Sigmoid colon (tissue), 7 donors: ENCODE data around the gene IGFBP3. TPM values are rescaled to one million over a fixed set of nuclear protein-coding genes. Genes with fewer than 3 reads are reported as not detected.
A peak's percentile ranks its signal among the peaks of the same experiment; 100 is the strongest.

Experiments
- DNase-seq: peaks from one replicate; pipeline ENCODE4 v3.0.0-alpha.2; 2019
- H3K27ac ChIP-seq, 4 donors: fragments of 200-600 bp; sonication (generic); one replicate each; pipeline ENCODE4 v1.5.1; 2016 to 2019; ENCODE audit warnings: mild to moderate bottlenecking in 1 of 4
- H3K27me3 ChIP-seq, 3 donors: fragments of 200-600 bp; sonication (generic); one replicate each; pipeline ENCODE4 v1.5.1; 2019; ENCODE audit warnings: mild to moderate bottlenecking in 1 of 3
- H3K36me3 ChIP-seq, 4 donors: fragments of 200-600 bp; sonication (generic); one replicate each; pipeline ENCODE4 v1.5.1; 2016 to 2019
- H3K4me1 ChIP-seq, 4 donors: fragments of 200-600 bp; sonication (generic); one replicate each; pipeline ENCODE4 v1.5.1; 2017 to 2019
- H3K4me3 ChIP-seq, 4 donors: fragments of 200-600 bp; sonication (generic); one replicate each; pipeline ENCODE4 v1.5.1; 2017 to 2019; ENCODE audit warnings: mild to moderate bottlenecking in 2 of 4, moderate library complexity in 1 of 4
- H3K9me3 ChIP-seq, 4 donors: fragments of 200-600 bp in 3 of 4; sonication (generic) in 3 of 4; one replicate each; pipeline versions ENCODE4 v1.5.1 to v1.6.1; 2013 to 2019
- EP300 ChIP-seq, 4 donors: sonication (generic); formaldehyde crosslinking; IDR thresholded peaks; one replicate each; pipeline ENCODE4 v1.6.1; 2017; ENCODE audit warnings: antibody characterized with exemption in 4 of 4
- POLR2A ChIP-seq, 2 donors: fragments of 450-650 bp; IDR thresholded peaks; one replicate each; pipeline ENCODE4 v1.6.1; 2016; ENCODE audit warnings: antibody characterized with exemption in 2 of 2, mild to moderate bottlenecking in 2 of 2, moderate library complexity in 2 of 2
- POLR2AphosphoS5 ChIP-seq, 4 donors: sonication (generic); formaldehyde crosslinking; IDR thresholded peaks; one replicate each; pipeline ENCODE4 v1.6.1; 2017; ENCODE audit warnings: antibody characterized with exemption in 4 of 4
- WGBS, 2 donors: extraction: QIAGEN DNeasy Blood & Tissue Kit; methylation state at CpG; one replicate each; pipeline ENCODE4 v1.1.7; 2013; 5-methylcytosine and 5-hydroxymethylcytosine counted together
- intact Hi-C: fragments of 100-400 bp; cut with DNase I; formaldehyde crosslinking; loops from one replicate; pipeline ENCODE4 v1.15.1; 2023
- polyA plus RNA-seq, 3 donors: library from polyadenylated mRNA; stranded (reverse); fragments of 200-250 nt; gene quantifications; one replicate each; pipeline ENCODE4 v1.2.3, GENCODE V29; 2013
- total RNA-seq, 4 donors: library from RNA; depleted of rRNA; stranded (reverse); fragments of >200 nt; gene quantifications; one replicate each; pipeline ENCODE4 v1.1.0, GENCODE V29; 2016
- TF ChIP-seq, protein P1 (sequence below), 4 experiments: fragments of 450-650 bp in 3 of 4; fragments of 200-600 bp in 1 of 4; IDR thresholded peaks; one replicate each; pipeline ENCODE4 v1.5.1; 2016 to 2019; ENCODE audit warnings: antibody characterized with exemption in 4 of 4, mild to moderate bottlenecking in 3 of 4, moderate library complexity in 2 of 4
- donor health status: healthy with polysubstance abuse.
- donor health status: Bipolar disorder and iron deficiency.
- donor health status: healthy.

Gene IGFBP3
- total and polyA plus RNA-seq, 7 donors: 4.8 to 330 (median 54.0) TPM

DNA sequence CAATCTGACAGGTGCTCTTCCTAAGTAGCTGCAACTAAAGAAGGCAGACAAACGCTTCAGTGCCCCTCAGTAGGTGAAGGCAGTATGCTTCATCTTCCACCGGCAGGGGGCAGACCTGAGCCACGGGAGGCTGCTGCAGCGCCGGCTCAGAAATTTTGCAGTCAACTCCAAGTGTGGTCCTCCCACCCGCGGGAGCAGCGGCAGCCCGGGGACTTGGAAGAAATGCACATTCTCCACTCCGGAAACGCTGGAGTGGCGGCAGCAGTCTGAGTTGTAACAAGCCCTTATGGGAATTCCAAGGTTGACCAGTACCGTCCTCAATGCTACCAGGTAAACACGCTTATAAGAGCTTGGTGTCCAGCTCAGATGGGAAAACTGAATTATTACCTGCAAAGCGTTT, 3.4 kb downstream of the IGFBP3 start:
- TF ChIP-seq POLR2A (IDR thresholded peaks at IDR 0.05): no peak
- TF ChIP-seq EP300 (IDR thresholded peaks at IDR 0.05): no peak
- no peak for TF ChIP-seq POLR2AphosphoS5 (IDR thresholded peaks at IDR 0.05)
- TF ChIP-seq, protein P1, sequence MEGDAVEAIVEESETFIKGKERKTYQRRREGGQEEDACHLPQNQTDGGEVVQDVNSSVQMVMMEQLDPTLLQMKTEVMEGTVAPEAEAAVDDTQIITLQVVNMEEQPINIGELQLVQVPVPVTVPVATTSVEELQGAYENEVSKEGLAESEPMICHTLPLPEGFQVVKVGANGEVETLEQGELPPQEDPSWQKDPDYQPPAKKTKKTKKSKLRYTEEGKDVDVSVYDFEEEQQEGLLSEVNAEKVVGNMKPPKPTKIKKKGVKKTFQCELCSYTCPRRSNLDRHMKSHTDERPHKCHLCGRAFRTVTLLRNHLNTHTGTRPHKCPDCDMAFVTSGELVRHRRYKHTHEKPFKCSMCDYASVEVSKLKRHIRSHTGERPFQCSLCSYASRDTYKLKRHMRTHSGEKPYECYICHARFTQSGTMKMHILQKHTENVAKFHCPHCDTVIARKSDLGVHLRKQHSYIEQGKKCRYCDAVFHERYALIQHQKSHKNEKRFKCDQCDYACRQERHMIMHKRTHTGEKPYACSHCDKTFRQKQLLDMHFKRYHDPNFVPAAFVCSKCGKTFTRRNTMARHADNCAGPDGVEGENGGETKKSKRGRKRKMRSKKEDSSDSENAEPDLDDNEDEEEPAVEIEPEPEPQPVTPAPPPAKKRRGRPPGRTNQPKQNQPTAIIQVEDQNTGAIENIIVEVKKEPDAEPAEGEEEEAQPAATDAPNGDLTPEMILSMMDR (IDR thresholded peaks at IDR 0.05): peak; percentile 63 to 93 (median 78)
- H3K27ac ChIP-seq: peak overlapping the region in 1 of 4 donors; percentile 81
- H3K4me1 ChIP-seq: peaks cover 0 to 54% (median 47%) of the 10 kb centered on the region in 4 donors
- H3K36me3 ChIP-seq: peaks cover 0 to 30% (median 11%) of the 10 kb centered on the region in 4 donors
- peak; percentile 87 for DNase-seq
- H3K9me3 ChIP-seq: no peaks in the 10 kb centered on the region
- peak overlapping the region in 3 of 4 donors; percentile 13 to 66 (median 56) for H3K4me3 ChIP-seq
- H3K27me3 ChIP-seq: peaks cover 6 to 38% (median 12%) of the 10 kb centered on the region in 3 donors
- WGBS, 2 donors: 5 to 8% methylated on average over 15 of the region's 15 CpGs
- intact Hi-C loops: no loop called here

DNA sequence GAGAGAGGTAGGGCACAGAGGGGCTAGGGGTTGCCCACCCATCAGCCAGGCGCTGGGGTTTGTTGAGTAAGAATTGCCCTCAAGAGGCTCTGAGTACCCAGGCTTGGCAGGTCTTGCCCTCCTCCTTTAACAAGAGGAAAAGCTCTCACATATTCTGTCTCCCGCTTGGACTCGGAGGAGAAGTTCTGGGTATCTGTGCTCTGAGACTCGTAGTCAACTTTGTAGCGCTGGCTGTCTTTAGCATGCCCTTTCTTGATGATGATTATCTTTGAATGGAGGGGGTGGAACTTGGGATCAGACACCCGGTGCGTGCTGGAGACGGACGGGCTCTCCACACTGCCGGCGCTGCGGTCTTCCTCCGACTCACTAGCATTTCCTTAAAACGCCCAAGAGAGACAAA, 4.0 kb downstream of the IGFBP3 start:
- intact Hi-C loops: no loop called here
- Histone ChIP-seq H3K4me1 (peaks cover 0 to 49% (median 41%) of the 10 kb centered on the region in 4 donors), H3K4me3 (no peak overlapping the region), H3K27ac (no peak overlapping the region), H3K36me3 (peaks cover 0 to 35% (median 11%) of the 10 kb centered on the region in 4 donors), H3K27me3 (peaks cover 6 to 35% (median 12%) of the 10 kb centered on the region in 3 donors), H3K9me3 (no peaks in the 10 kb centered on the region)
- TF ChIP-seq, protein P1 (IDR thresholded peaks at IDR 0.05): no peak
- TF ChIP-seq EP300 (IDR thresholded peaks at IDR 0.05) (no peak), POLR2A (IDR thresholded peaks at IDR 0.05) (no peak), POLR2AphosphoS5 (IDR thresholded peaks at IDR 0.05) (no peak)
- no peak for DNase-seq
- 75 to 84% methylated on average over 14 of the region's 14 CpGs for WGBS, 2 donors

DNA sequence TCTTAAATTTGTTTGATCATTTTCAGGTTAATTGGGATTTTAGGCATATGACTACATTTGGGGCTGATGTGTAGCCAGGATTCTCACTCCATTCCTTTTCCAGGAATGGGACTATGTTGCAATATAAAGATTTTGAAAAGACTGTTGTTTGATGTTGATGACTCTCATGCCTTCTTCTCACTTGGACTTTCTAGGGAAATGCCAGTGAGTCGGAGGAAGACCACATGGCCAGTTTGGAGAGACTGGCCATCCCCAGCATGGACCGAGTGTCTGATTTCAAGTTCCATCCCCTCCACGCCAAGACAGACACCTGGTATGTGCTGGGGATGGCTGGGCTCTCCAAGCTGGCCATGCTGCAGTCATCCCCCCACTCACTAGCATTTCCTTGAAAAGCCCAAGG, 5.5 kb downstream of the IGFBP3 start:
- H3K4me3 ChIP-seq: no peak overlapping the region
- intact Hi-C loops: no loop called here
- WGBS, 2 donors: 87 to 89% methylated on average over 3 of the region's 3 CpGs
- peaks cover 6 to 20% (median 7%) of the 10 kb centered on the region in 3 donors for H3K27me3 ChIP-seq
- H3K9me3 ChIP-seq: no peaks in the 10 kb centered on the region
- H3K4me1 ChIP-seq: peaks cover 0 to 35% (median 27%) of the 10 kb centered on the region in 4 donors
- TF ChIP-seq POLR2A (IDR thresholded peaks at IDR 0.05) (no peak), POLR2AphosphoS5 (IDR thresholded peaks at IDR 0.05) (no peak), EP300 (IDR thresholded peaks at IDR 0.05) (no peak)
- TF ChIP-seq, protein P1 (IDR thresholded peaks at IDR 0.05): no peak
- no peak overlapping the region for H3K27ac ChIP-seq
- no peak for DNase-seq
- peaks cover 0 to 39% (median 11%) of the 10 kb centered on the region in 4 donors for H3K36me3 ChIP-seq

DNA sequence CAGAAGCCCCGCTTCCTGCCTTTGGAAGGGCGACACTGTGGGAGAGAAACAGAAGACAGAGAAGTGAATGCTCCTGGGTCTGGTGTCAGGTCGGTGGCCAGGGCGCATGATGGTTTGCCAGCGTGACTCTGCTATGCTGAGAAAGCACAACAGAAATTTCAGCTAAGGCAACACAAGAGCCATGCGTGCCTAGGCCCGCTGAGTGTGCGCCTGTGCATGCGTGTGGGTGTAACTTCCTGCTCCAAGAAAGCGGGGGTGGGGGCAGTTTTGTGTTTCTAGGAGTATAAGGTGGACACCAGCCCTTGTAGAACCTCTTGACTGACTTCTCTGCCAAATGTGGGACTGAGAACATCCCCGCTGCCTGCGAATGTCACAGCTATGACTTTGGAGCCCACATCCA, 6.2 kb downstream of the IGFBP3 start:
- peaks cover 0 to 39% (median 11%) of the 10 kb centered on the region in 4 donors for H3K36me3 ChIP-seq
- WGBS, 2 donors: 90 to 92% methylated on average over 12 of the region's 12 CpGs
- peaks cover 0 to 28% (median 20%) of the 10 kb centered on the region in 4 donors for H3K4me1 ChIP-seq
- no peak for TF ChIP-seq POLR2A (IDR thresholded peaks at IDR 0.05)
- TF ChIP-seq POLR2AphosphoS5 (IDR thresholded peaks at IDR 0.05): no peak
- TF ChIP-seq, protein P1 (IDR thresholded peaks at IDR 0.05): no peak
- TF ChIP-seq EP300 (IDR thresholded peaks at IDR 0.05): no peak
- no peak for DNase-seq
- no peak overlapping the region for H3K27ac ChIP-seq
- H3K4me3 ChIP-seq: no peak overlapping the region
- peaks cover 2 to 13% (median 4%) of the 10 kb centered on the region in 3 donors for H3K27me3 ChIP-seq
- no peaks in the 10 kb centered on the region for H3K9me3 ChIP-seq
- intact Hi-C loops: no loop called here

DNA sequence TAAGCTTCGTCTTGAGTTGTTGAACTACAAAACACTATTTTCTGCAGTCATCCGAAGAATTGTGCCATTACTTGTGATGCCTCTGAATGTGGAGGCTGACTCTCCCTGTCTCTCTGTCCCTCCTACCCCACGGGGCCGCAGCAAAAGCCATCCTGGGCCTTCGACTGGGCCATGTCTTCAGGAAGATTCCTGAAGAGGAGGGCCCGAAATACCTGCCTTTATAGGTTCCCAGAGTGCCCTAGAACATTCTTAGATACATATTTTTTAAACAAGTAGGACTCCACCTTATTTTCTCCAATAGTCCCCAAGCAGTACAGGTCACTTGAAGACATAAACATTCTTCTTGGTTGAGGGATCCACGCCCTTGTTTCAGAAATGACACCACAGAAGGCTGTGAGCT, 8.1 kb downstream of the IGFBP3 start:
- no peak for TF ChIP-seq EP300 (IDR thresholded peaks at IDR 0.05)
- no peak for TF ChIP-seq POLR2AphosphoS5 (IDR thresholded peaks at IDR 0.05)
- no peak for TF ChIP-seq POLR2A (IDR thresholded peaks at IDR 0.05)
- TF ChIP-seq, protein P1 (IDR thresholded peaks at IDR 0.05): no peak
- no peak overlapping the region for H3K27ac ChIP-seq
- H3K4me1 ChIP-seq: peaks cover 0 to 10% (median 7%) of the 10 kb centered on the region in 4 donors
- 86 to 87% methylated on average over 7 of the region's 7 CpGs for WGBS, 2 donors
- no peak overlapping the region for H3K4me3 ChIP-seq
- peaks cover 0 to 3% (median 0%) of the 10 kb centered on the region in 3 donors for H3K27me3 ChIP-seq
- DNase-seq: no peak
- intact Hi-C loops: no loop called here
- peaks cover 0 to 39% (median 11%) of the 10 kb centered on the region in 4 donors for H3K36me3 ChIP-seq
- no peaks in the 10 kb centered on the region for H3K9me3 ChIP-seq
